WTC11 (cell line): ENCODE results near the gene ZNF302. TPM values are rescaled to one million over a fixed set of nuclear protein-coding genes. Genes with fewer than 3 reads are reported as not detected.

Experiments
- ATAC-seq: fragments of 200-7000 bp; cut with Tn5 transposase; 2 replicates; pipeline ENCODE4 v1.10.0; 2021; ENCODE audit warnings: mild to moderate bottlenecking, moderate library complexity
- CTCF ChIA-PET: fragments of 300-600 bp; sonication (Branson Sonifier 250); formaldehyde crosslinking; loops from one replicate; lab custom pipeline; 2021; ENCODE audit warnings: antibody characterized with exemption; lab: Charles Lee
- POLR2A ChIA-PET: fragments of 350-600 bp; sonication (Branson Sonifier 250); formaldehyde crosslinking; loops from one replicate; lab custom pipeline; 2021; ENCODE audit warnings: antibody characterized with exemption; lab: Charles Lee
- DNase-seq: peaks from one replicate; pipeline ENCODE4 v3.0.0; 2021; ENCODE audit warnings: low spot score
- H3K27ac Mint-ChIP-seq: 2 replicates; pipeline ENCODE4 v1.8.0; 2021; ENCODE audit warnings: mixed read lengths
- H3K27me3 Mint-ChIP-seq: 2 replicates; pipeline ENCODE4 v1.8.0; 2021; ENCODE audit warnings: low read depth, mild to moderate bottlenecking, moderate library complexity, mixed read lengths
- H3K36me3 Mint-ChIP-seq: 2 replicates; pipeline ENCODE4 v1.8.0; 2021; ENCODE audit warnings: mixed read lengths
- H3K4me1 Mint-ChIP-seq: 2 replicates; pipeline ENCODE4 v1.8.0; 2022; ENCODE audit warnings: mixed read lengths
- H3K4me3 Mint-ChIP-seq: 2 replicates; pipeline ENCODE4 v1.8.0; 2021; ENCODE audit warnings: mild to moderate bottlenecking, moderate library complexity, mixed read lengths
- H3K9me3 Mint-ChIP-seq: 2 replicates; pipeline ENCODE4 v1.8.0; 2021; ENCODE audit warnings: mixed read lengths
- ATF3 ChIP-seq: sonication (generic); formaldehyde crosslinking; conservative IDR thresholded peaks from 2 replicates; pipeline ENCODE4 v1.8.1; 2022; ENCODE audit warnings: mild to moderate bottlenecking, missing genetic modification reagents
- CREM ChIP-seq: sonication (generic); formaldehyde crosslinking; IDR thresholded peaks from 2 replicates; pipeline ENCODE4 v1.8.1; 2022; ENCODE audit warnings: mild to moderate bottlenecking, missing genetic modification reagents, moderate library complexity
- E2F1 ChIP-seq: sonication (generic); formaldehyde crosslinking; IDR thresholded peaks from 2 replicates; pipeline ENCODE4 v1.8.0; 2022; ENCODE audit warnings: mild to moderate bottlenecking, missing genetic modification reagents
- E2F5 ChIP-seq: sonication (generic); formaldehyde crosslinking; IDR thresholded peaks from 2 replicates; pipeline ENCODE4 v1.8.1; 2022; ENCODE audit warnings: mild to moderate bottlenecking, moderate library complexity, missing genetic modification reagents
- ESRRA ChIP-seq: sonication (generic); formaldehyde crosslinking; IDR thresholded peaks from 2 replicates; pipeline ENCODE4 v1.8.1; 2022; ENCODE audit warnings: mild to moderate bottlenecking, missing genetic modification reagents, borderline replicate concordance
- ETV6 ChIP-seq: sonication (generic); formaldehyde crosslinking; IDR thresholded peaks from 2 replicates; pipeline ENCODE4 v1.8.1; 2022; ENCODE audit warnings: mild to moderate bottlenecking, missing genetic modification reagents
- GTF2I ChIP-seq: fragments of 250-450 bp; sonication (Bioruptor Pico); conservative IDR thresholded peaks from 2 replicates; pipeline ENCODE4 v1.4.0; 2021; ENCODE audit warnings: mild to moderate bottlenecking
- HMGA2 ChIP-seq: fragments of 250-450 bp; sonication (Bioruptor Pico); IDR thresholded peaks from 2 replicates; pipeline ENCODE4 v1.4.0; 2021; ENCODE audit warnings: mild to moderate bottlenecking, moderate library complexity
- HMGXB4 ChIP-seq: sonication (generic); formaldehyde crosslinking; IDR thresholded peaks from 2 replicates; pipeline ENCODE4 v1.8.1; 2023; ENCODE audit warnings: mild to moderate bottlenecking, moderate library complexity, missing genetic modification reagents
- NFATC4 ChIP-seq: fragments of 250-450 bp; sonication (Bioruptor Pico); IDR thresholded peaks from 2 replicates; pipeline ENCODE4 v1.9.0; 2021; ENCODE audit warnings: mild to moderate bottlenecking
- PRDM15 ChIP-seq: sonication (generic); formaldehyde crosslinking; IDR thresholded peaks from 2 replicates; pipeline ENCODE4 v1.8.0; 2022; ENCODE audit warnings: missing genetic modification reagents
- STAT6 ChIP-seq: sonication (generic); formaldehyde crosslinking; conservative IDR thresholded peaks from 2 replicates; pipeline ENCODE4 v1.8.1; 2023; ENCODE audit warnings: mild to moderate bottlenecking, low read depth, missing genetic modification reagents, moderate library complexity
- TCF7 ChIP-seq: sonication (generic); formaldehyde crosslinking; IDR thresholded peaks from 2 replicates; pipeline ENCODE4 v1.8.0; 2022; ENCODE audit warnings: mild to moderate bottlenecking, low read depth, missing genetic modification reagents, moderate library complexity
- USF2 ChIP-seq: sonication (generic); formaldehyde crosslinking; IDR thresholded peaks from 2 replicates; pipeline ENCODE4 v1.8.1; 2023; ENCODE audit warnings: mild to moderate bottlenecking, missing genetic modification reagents, moderate library complexity
- ZBTB21 ChIP-seq: sonication (generic); formaldehyde crosslinking; IDR thresholded peaks from 2 replicates; pipeline ENCODE4 v1.8.1; 2023; ENCODE audit warnings: mild to moderate bottlenecking, missing genetic modification reagents, borderline replicate concordance
- ZNF232 ChIP-seq: sonication (generic); formaldehyde crosslinking; IDR thresholded peaks from 2 replicates; pipeline ENCODE4 v1.8.0; 2022; ENCODE audit warnings: mild to moderate bottlenecking, missing genetic modification reagents
- ZNF281 ChIP-seq: sonication (generic); formaldehyde crosslinking; IDR thresholded peaks from 2 replicates; pipeline ENCODE4 v1.8.0; 2023; ENCODE audit warnings: mild to moderate bottlenecking, missing genetic modification reagents
- ZNF671 ChIP-seq: fragments of 250-450 bp; sonication (Bioruptor Pico); IDR thresholded peaks from 2 replicates; pipeline ENCODE4 v1.8.0; 2021; ENCODE audit warnings: mild to moderate bottlenecking
- total RNA-seq: library from RNA; stranded (reverse); gene quantifications from 3 replicates; pipeline ENCODE4 v1.2.3, GENCODE V29; 2021

Gene ZNF302
- total RNA-seq, 1 experiment from 2014 or later = 23.5 TPM

- Mint-ChIP-seq H3K27me3 (peaks cover 5% of the 10 kb centered on the region), H3K4me1 (peaks cover 4% of the 10 kb centered on the region), H3K36me3 (peaks cover 11% of the 10 kb centered on the region; the same call in 1 of the 2 replicates)
- DNase-seq = no peak
- POLR2A ChIA-PET = no interaction called here
- TF ChIP-seq ETV6 (no peak), E2F5 (no peak), ATF3 (CRISPR knock-in tag) (no peak)
- TF ChIP-seq, all 79 proteins: peak for 0
- H3K4me3 Mint-ChIP-seq = no peak overlapping the region
- CTCF ChIA-PET = no interaction called here
- peaks cover 41% of the 10 kb centered on the region for H3K9me3 Mint-ChIP-seq
- H3K27ac Mint-ChIP-seq = no peak overlapping the region
- no peak for ATAC-seq
Measured at GRCh38 chr19:34649886-34650543, 27.5 kb upstream of the ZNF302 start.

- H3K9me3 Mint-ChIP-seq = peaks cover 54% of the 10 kb centered on the region
- H3K27ac Mint-ChIP-seq = no peak overlapping the region
- CTCF ChIA-PET = interaction anchor here (1.2 kb wide), 1 partner anchor 12 kb away, joined by 4 read pairs; no protein-coding TSS in a partner anchor
- H3K4me1 Mint-ChIP-seq = peaks cover 4% of the 10 kb centered on the region
- H3K27me3 Mint-ChIP-seq = peaks cover 5% of the 10 kb centered on the region
- no peak overlapping the region for H3K4me3 Mint-ChIP-seq
- peaks cover 11% of the 10 kb centered on the region; the same call in 1 of the 2 replicates for H3K36me3 Mint-ChIP-seq
- no peak for DNase-seq
- ATAC-seq = no peak
- TF ChIP-seq GTF2I (CRISPR knock-in tag) = no peak
- no peak for TF ChIP-seq PRDM15 (CRISPR knock-in tag)
- TF ChIP-seq E2F1 = no peak
- no peak for TF ChIP-seq HMGXB4 (CRISPR knock-in tag)
- no peak for TF ChIP-seq ZBTB21 (CRISPR knock-in tag)
- no peak for TF ChIP-seq ZNF281 (CRISPR knock-in tag)
- no peak for TF ChIP-seq ZNF232 (CRISPR knock-in tag)
- no peak for TF ChIP-seq TCF7
- TF ChIP-seq STAT6 = no peak
- no peak for TF ChIP-seq CREM (CRISPR knock-in tag)
- no peak for TF ChIP-seq ZNF671 (CRISPR knock-in tag)
- TF ChIP-seq NFATC4 (CRISPR knock-in tag) = no peak
- TF ChIP-seq ESRRA (CRISPR knock-in tag) = no peak
- TF ChIP-seq HMGA2 (CRISPR knock-in tag) = no peak
- TF ChIP-seq USF2 (CRISPR knock-in tag) = no peak
- TF ChIP-seq, all 79 proteins: peak for 0
- POLR2A ChIA-PET = no interaction called here
Measured at GRCh38 chr19:34651747-34652146, 25.7 kb upstream of the ZNF302 start.
